Measurements from ENCODE around the gene CMTM7.
A peak's percentile ranks its signal among the peaks of the same experiment; 100 is the strongest.
"Not testable (repeated sequence)": the region's sequence is repeated elsewhere in the genome, so short reads cannot be mapped to it uniquely, and the experiment has no call there.

The CMTM7 gene

DNA sequence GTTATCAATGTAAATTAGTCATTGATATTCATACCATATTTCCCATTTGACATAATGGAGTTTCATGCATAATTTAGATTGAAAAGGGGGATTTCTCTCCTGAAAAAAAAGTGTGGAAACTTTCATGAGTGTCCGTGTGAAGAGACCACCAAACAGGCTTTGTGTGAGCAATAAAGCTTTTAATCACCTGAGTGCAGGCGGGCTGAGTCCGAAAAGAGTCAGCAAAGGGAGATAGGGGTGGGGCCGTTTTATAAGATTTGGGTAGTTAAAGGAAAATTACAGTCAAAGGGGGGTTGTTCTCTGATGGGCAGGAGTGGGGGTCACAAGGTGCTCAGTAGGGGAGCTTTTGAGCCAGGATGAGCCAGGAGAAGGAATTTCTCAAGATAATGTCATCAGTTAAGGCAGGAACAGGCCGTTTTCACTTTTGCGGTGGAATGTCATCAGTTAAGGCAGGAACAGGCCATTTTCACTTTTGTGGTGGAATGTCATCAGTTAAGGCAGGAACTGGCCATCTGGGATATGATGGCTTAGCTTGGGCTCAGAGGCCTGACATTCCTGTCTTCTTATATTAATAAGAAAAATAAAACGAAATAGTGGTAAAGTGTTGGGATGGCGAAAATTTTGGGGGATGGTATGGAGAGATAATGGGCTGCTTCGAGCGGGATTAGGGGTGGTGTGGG lies 69.3 kb downstream of the CMTM7 start:
- not testable (repeated sequence) for DNase-seq

DNA sequence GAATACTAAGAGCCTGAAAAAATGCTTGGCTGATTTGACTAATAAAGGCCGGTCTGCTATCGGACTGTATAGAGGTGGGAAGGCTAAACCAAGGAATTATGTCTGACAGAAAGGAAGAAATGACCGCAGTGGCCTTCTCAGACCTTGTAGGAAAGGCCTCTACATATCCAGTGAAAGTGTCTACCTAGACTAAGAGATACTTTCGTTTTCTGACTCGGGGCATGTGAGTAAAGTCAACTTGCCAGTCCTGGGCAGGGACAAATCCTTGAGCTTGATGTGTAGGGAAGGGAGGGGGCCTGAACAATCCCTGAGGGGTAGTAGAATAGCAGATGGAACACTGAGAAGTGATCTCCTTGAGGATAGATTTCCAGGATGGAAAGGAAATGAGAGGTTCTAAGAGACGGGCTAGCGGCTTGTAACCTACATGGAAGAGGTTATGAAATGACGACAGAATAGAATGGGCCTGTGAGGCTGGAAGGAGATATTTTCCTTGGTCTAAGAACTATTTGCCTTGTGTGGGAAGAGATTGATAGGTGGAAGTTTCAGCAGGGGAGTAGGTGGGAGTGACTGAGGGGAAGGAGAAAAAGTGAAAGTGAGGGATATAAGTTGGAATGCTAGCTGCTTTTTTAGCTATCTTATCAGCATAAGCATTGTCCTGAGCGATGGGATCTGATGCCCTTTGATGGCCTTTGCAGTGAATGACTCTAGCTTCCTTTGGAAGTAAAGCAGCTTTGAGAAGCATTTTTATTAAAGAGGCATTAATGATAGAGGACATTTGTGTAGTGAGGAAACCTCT lies 70.7 kb downstream of the CMTM7 start:
- not testable (repeated sequence) for DNase-seq

DNA sequence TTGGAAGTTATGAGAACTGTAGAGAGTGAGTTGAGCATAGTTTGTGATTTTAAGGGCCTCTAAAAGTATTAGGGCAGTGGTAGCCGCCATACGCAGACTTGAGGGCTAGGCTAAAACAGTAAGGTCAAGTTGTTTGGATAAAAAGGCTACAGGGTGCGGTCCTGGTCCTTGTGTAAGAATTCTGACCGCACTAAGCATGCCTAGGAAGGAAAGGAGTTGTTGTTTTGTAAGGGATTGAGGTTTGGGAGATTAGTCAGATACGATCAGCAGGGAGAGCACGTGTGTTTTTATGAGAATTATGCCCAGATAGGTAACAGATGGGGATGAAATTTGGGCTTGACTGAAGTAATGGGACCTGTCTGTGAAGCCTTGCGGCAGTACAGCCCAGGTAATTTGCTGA lies 71.8 kb downstream of the CMTM7 start:
- not testable (repeated sequence) for DNase-seq

DNA sequence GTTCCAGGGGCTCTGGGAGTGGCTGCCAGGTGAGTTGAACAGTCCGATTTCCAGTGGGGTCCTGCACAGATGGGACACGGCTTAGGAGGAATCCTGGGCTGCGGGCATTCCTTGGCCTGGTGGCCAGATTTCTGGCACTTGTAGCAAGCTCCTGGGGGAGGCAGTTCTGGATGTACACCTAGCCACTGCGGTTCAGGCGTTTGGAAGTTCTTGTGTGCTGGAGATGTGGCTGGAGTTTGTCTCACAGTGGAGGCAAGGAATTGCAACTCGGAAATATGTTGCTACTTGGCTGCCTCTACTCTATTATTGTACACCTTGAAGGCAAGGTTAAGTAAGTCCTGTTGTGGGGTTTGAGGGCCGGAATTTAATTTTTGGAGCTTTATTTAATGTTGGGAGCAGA lies 73.1 kb downstream of the CMTM7 start:
- DNase-seq = not testable (repeated sequence)

DNA sequence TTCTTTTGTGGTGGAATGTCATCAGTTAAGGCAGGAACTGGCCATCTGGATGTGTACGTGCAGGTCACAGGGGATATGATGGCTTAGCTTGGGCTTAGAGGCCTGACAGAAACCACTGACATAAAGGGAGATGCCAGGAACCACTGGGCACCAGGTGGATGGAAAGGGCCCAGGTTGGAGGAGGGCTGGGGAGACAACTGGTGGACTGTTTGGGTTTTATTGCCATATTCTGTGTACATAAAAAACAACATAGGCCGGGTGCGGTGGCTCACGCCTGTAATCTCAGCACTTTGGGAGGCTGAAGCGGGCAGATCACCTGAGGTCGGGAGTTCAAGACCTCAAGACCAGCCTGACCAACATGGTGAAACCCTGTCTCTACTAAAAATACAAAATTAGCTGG lies 75.2 kb downstream of the CMTM7 start:
- DNase-seq = not testable (repeated sequence)

DNA sequence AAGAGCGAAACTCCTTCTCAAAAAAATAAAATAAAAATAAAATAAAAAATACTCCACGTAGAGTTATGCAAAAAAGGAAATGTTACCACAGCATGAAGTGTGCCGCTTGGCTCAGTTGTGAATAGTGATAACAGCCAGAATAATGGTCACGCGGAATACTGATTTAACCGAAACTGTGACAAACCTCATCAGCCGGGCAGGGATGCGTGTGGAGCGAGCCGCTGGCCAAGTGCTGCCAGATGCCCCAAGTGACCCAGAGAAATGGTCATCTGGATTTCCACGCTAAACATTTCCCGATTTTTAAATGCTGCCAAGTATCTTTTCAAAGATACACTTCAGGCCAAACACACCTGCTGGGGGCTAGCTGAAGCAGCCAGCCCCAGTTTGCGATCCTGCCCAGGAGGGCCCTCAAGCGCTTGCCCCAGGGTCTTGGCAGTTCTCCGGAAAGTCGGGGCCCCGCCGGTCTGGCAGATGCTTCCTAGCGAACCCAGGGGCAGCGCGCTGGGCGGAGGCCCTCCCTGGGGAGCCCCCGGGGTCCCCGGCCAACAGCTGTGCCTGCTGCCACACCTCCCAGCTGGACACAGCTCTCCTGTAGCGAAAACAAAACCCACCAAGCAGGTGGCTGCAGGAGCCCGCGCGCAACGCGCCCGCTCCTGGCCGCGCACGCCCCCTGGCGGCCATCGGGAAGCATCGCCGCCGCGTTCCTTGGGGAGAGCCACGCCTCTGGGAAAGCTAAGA lies 75.8 kb downstream of the CMTM7 start:
- DNase-seq = peak; percentile 33

DNA sequence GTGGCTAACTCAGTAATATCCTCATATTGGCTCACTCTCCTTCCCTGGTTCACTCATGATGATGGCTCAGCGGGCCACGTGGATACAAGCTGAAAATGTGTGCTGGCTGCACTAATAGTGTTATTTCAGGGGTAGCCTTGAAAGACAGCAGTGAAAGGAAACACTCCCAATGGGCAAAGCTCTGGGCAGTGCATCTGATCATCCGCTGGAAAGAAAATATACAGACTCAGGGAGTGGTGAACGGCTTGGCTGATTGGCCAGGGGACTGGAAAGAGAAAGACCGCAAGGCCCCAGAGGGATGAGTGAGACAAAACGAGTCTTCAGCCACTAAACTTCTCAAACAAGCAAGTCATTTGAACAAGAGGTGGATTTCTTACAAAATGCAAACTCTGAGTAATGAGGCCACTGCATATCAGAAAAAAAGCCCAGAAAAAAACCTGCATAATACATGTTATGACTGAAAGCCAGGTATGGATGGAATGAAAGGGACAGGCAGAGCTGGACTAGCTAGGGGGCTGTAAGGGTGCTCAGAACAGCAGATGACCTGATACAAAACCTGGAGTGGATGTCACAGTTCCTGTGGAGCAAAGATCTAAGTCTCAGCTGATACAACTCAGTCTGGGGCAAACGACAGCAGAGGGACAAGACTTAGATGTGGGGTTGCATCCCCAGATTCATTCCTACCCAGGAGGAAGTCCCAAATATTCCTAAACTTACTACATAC lies 77.7 kb downstream of the CMTM7 start:
- no peak for DNase-seq

DNA sequence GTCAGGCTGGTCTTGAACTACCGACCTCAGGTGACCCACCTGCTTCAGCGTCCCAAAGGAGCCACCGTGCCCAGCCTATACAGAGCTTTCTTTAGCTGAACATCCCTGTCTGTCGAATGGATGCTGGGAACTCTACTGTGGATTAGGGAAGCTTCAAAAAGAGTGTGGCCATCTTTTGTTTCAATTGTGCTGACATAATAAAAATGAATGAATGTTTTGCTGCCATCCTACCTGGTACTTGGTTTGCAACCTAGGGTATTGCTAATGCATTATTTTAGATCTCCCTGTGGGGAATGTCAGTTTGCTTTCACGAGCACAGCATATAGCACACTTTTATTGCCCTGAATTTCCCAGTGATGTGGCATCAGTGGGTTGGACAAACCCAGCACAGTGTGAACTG lies 78.7 kb downstream of the CMTM7 start:
- DNase-seq = no peak

DNA sequence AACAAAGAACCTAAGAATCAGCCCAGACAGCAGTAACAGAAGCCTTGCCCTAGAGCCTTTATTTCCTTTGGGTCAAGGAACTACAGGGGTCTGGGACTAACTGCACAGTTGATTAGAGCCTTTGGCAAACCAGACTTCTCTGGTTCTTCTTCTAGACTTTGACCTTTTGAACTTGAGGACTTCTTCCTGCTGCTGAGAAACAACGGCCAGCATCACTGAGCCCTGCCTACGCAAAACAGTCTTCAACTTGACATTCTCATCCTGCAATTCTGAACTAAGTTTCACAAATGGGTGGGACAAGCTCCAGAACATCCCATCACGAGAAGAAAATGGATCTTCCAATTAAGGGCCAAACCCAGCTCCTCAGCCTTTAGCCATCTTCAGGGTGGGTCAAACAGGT lies 79.6 kb downstream of the CMTM7 start:
- no peak for DNase-seq

DNA sequence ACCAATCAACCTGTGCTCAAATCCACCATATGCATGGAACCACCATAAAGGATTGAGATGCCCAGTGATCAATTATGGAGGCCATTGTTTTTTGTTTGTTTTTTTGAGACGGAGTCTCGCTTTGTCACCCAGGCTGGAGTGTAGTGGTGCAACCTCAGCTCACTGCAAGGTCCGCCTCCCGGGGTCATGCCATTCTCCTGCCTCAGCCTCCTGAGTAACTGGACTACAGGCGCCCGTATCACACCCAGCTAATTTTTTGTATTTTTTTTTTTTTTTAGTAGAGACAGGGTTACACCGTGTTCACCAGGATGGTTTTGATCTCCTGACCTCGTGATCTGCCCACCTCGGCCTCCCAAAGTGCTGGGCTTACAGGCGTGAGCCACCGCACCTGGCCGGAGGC lies 80.5 kb downstream of the CMTM7 start:
- DNase-seq = not testable (repeated sequence)

DNA sequence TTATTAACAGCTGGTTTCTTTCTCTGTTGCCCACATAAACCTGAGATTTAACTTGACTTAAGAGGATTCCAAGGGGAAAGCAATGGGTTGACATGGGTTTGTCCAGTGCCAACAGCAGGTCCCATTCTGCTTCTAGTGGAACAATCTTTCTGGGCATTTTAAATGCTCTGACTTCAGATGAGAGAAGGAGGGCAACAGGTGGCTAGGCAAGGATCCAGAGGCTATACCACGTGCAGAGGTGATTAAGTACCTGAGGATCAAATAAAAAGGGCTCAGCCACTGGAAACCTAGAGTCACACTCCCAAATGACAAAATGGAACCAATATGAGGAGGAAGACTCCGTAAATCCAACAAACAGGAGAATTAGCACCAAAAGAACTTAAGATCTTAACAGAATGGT lies 82.5 kb downstream of the CMTM7 start:
- DNase-seq = no peak

DNA sequence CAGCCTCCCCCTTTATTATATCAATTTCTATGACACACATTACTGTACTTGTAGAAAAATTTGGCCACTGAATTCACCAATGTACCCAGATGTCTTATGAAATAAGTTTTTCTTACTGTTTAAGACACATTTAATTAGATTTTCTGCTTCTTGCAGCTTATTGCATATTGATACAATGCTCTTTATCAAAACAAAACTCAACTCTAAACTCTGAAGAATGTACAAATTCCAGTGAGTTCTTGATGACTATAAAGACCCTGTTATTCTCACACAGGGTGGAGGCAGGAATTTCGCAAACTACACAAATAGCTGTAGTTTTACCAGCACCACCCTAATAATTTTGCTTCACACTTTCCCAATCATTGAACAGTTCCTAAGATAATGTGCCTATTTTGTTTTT lies 89.0 kb downstream of the CMTM7 start:
- no peak for DNase-seq

DNA sequence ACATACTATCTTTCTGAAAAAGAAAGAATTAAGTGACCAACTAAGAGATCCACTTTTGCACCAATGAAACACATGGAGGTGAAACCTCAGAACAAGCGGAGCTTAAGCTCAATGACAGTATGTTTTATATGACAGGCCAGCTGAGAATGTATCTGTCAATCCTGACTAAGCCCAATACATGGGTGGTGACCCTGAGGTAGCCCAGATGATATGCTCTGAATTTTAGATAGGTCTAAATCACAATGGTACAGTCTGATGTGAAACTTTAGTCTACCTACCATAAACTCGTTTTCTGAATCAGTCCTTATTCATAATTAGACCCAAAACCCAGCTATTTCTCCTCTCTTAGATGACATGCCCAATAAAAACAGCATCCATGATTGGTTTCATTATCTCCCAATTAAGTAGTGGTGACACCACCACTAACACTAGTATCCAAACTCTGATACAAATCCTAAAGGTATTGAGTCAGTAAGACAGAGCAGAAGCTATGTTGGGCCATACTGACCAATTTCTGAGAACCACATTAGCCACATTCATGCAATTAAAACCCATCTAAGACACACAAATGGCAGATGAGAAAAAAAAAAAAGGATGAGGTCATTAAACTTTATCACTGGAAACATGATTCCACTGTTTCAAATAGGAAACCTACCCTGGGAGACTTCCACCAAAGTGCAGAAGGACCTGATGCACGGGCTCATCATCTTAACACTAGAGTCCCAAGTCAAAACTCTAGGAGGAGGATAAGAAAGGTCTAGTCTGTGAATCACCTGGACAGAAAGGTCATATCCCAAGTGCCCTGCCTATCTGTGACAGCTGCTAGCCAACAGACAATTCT lies 90.4 kb downstream of the CMTM7 start:
- no peak for DNase-seq

DNA sequence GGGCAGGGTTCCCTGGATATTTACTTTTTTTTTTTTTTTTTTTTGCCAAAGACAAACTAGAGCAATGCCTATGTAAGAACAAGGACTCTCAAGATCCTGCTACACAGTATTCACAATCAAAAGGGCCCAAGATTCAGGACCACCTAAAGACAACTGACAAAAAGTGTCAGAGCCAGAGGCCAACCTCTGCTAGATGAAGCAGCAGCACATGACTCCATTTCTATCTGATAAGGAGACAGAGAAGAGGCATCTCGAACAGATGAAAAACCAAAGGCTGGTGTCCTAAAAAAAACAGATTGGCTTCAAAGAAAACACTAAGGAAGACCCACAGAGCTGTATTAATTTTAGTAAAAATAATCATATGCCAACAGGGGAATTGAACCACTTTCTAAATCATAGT lies 91.0 kb downstream of the CMTM7 start:
- no peak for DNase-seq

DNA sequence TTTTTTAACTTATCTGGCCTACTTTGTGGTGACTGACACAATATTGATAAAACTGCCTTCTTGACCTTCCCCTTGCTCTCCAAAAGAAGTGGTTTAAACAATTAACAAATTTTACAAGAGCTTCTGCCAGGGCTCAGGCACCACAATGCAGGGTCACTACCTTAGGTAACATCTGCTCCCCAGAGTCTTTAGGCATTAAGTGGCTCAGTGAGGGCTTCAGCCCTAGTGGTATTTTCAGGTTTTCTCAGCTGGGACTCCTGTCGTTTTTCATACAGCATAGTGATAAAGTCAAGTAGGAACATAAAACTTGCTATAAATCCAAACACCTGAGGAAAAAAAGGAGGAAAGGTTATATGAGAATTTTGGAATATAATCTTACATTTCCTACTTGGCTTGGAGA lies 92.1 kb downstream of the CMTM7 start:
- DNase-seq = no peak

DNA sequence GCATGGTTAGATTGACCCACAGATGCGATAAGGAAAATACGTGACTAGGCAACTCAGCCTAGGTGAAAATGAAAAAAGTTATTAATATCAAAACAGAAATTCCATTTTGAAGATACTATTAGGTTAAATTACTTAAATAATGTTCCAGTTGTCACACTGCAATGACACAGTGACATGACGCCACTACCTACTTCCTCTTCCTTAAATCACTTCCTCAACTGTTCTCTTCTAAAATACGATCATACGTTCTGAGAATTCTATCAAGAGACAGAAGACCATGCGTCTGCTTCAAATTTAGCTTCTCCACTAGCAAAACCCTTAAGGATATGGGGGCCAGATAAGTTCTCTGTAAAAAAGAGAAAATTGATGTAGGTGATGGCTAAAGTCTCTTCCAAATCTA lies 92.8 kb downstream of the CMTM7 start:
- DNase-seq = no peak

DNA sequence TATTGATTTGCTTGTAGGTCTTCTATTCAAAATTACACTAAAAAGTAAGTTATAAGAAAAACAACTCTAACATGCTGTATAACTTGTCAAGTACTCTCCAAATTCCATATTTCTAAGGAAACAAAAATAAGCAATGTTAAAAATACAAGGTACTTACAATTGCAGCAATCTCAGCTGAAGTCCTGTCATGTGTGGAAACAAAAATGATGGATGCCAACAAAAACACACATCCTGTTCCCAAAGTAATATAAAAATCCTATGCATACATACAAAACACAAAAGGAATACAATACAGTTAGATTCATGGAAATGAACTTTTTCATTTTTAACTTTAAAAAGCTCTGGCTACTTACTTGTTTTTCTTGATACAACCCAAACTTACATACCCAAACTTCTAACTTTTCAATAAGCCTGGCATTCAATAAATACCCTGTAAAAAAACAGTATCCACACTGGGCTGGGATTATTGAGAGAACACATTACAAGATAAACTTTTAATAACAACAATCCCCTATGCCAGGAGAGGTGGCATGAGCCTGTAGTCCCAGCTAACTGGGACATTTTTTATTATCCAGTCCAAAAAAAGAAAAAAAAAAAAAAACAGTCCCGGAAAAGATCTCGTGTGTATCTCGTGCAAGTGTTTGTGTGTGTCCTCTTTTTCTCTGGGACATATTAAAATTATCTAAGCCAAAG lies 96.3 kb downstream of the CMTM7 start:
- DNase-seq = no peak

DNA sequence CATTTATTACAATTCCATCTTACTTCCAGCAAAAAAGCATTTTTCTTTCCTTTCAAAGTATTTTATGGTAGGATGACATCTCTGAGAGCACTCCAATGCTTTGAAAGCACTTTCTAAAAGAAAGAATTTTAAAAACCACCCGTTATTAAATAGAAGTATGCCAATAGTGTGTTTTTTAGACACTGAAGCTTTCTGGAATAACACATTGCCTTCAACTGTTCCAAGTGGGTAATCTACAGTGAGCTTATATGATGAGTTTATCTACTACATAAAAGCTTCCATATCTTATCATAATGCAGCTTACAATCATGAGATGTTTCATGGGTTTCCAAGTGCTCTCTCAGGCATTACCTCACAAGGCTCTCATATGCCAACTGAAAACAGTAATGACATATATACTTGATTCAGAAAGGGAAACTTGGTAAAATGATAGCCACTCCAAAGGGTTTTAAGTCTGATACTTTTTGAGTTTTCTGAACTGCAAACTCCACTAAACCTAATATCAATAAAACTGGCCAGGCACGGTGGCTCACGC lies 96.9 kb downstream of the CMTM7 start:
- no peak for DNase-seq

DNA sequence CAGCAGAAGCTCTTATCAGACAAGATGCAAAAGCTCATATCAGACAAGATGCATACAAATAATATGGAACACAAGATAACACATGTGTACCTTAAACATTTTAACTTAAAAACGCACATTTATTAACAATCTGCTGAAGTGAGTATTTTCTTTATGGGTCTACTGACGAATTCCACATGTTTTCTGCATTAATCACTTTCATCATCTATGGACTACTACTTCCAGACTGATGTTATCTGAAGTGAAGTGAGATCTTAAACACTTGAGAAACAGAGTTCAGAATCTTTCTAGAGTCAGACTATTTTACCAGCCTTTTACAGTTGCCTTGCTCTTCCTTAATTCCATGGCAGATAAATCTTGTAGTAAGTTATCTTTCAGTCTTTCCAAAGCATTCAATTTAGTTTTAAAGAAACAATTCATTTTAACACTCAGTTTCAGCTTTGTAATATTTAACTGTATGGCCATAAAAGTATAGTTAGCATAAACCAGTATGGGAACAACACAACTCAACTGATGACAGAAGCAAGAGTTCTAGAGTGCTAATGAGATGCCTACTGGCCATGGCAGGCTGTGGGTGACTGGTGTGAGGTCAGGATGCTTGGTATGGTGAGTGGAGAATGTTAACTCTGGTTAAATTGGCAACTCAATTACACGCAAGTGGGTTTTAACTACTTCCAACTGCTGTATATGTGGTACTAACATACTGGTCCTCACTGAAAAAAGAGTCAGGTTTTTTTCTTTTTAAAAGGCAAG lies 101.2 kb downstream of the CMTM7 start:
- no peak for DNase-seq
